Dermis microvascular lymphatic vessel endothelial cell (primary cell): ENCODE results near the gene DNAJC16. TPM values are rescaled to one million over a fixed set of nuclear protein-coding genes. Genes with fewer than 3 reads are reported as not detected.

Source experiments
- DNase-seq, 2 donors: peaks; one replicate each; pipeline versions ENCODE4 v3.0.0 to v3.0.0-alpha.2; 2010; ENCODE audit warnings: low read depth in 2 of 2
- total RNA-seq: library from RNA; depleted of rRNA; stranded (reverse); fragments of >200 nt; gene quantifications from 2 replicates; pipeline ENCODE4 v1.2.1, GENCODE V29; 2014

The DNAJC16 gene
- total RNA-seq, 1 donor from 2014 or later = 9.1 TPM

DNA sequence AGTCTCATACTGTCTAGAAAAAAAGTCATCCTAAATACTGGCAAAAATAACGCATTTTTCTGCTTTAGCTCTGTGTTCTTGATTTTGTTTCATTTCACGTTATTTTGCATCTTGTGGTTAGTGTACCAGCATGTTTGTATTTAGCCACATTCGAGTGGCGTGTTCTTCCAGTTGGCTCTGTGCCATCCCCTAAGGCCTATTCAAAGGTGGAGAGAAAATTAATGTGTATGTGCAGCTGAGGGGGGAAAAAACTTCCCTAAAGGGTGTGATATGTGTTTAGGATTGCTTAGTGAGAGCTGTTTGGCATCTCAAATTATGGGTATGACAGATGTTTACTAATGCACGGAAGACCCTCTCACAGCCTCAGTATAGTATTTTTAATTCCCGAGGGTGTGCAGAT, 12.1 kb downstream of the DNAJC16 start:
- DNase-seq = no peak

GRCh38 chr1:15540186-15540585, 13.5 kb downstream of the DNAJC16 start:
- DNase-seq = no peak

DNA sequence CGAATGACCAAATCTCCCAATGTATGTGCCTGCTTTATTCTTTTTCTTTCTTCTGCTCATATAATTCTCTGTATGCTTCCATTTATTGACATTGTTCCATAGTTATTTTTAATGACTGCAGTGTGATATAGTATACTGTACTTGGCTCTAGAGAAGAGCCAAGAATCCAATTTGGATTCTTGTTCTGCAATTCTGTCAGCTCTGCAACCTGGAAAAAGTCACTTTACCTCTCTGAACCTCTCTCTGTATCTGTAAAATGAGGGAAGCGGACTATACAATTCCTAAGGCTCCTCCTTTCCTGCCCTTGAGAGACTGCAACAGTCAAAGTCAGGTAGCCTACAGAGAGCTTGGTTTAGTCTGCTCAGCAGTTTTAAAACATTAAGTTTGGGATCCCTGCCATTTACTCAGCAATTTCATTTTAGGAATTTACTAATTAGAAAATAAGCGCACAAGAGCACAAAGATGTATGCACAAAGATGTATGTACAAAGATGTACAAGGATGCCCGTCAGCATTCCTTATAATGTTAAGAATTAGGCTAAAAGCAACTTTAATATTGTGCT, 14.7 kb downstream of the DNAJC16 start:
- DNase-seq = no peak

DNA sequence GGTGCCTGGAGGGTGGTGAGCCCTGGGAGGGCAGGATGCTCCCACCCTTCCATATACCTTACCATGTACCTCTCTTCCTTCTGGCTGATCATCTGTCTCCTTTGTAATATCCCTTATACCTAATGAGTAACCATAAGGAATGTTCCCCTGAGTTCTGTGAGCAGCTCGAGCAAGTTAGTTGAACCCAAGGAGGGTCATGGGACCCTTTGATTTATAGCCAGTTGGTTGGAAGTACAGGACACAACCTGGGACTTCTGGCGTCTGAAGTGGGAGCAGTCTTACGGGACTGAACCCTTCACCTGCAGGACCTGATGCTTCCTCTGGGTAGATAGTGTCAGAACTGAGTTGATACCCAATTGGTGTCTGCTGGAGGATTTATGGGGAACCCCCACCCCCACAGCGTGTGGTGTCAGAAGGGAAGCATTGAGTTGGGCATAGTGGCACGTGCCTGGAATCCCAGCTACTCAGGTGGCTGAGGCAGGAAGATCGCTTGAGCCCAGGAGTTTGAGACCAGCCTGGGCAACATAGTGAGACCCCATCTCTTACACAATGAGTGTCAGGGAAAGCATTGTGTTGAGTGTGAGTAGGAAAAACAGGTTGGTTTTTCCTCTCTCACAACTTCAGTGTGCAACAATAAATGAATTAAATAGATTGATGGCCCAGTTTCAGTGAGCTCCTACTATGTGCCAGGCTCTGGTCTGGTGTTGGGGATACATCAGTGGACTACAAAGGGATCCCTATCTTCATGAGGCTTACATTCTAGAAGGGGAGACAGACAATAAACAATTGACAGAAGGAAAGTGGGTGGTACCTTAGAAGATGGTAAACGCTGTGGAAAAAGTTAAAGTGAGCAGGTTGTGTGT, 16.0 kb downstream of the DNAJC16 start:
- DNase-seq = no peak

DNA sequence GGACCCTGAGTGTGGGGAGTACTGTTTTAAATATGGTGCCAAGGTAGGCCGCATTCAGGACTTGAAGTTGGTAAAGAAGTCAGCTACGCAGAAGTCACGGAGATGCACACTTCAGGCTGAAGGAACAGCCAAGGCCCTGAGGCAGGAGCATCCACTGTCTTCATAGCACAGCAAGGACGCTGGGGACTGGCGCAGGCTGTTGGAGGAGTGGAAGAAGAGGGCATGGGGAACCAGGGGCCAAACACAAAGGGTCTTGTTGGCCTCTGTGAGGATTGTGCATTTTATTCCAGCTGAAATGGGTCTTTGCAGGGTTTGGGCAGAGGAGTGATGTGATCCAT, 16.6 kb downstream of the DNAJC16 start:
- DNase-seq = no peak

- peak in 1 of 2 donors; percentile 71 for DNase-seq
Observed at GRCh38 chr1:15543589-15544568, 17.2 kb downstream of the DNAJC16 start.

GRCh38 chr1:15546641-15547040, 20.0 kb downstream of the DNAJC16 start:
- no peak for DNase-seq

DNA sequence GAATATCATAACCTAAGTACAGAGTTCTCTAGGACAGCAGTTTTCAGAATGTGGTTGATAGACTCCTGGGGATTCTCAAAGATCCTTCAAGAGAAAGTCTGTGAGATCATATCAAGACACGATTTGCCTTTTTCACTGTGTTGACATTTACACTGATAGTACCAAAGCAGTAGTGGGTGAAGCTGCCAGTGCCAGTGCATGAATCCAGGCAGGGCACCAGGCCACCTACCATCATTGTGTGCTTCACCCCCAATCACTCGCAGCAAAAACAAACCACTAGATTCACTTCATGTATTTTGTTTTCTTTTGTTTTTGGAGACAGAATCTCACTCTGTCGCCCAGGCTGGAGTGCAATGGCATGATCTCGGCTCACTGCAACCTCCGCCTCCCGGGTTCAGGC, 23.9 kb downstream of the DNAJC16 start:
- no peak for DNase-seq

GRCh38 chr1:15557008-15557407, 30.4 kb downstream of the DNAJC16 start:
- DNase-seq = no peak

GRCh38 chr1:15557594-15557993, 30.9 kb downstream of the DNAJC16 start:
- no peak for DNase-seq

DNA sequence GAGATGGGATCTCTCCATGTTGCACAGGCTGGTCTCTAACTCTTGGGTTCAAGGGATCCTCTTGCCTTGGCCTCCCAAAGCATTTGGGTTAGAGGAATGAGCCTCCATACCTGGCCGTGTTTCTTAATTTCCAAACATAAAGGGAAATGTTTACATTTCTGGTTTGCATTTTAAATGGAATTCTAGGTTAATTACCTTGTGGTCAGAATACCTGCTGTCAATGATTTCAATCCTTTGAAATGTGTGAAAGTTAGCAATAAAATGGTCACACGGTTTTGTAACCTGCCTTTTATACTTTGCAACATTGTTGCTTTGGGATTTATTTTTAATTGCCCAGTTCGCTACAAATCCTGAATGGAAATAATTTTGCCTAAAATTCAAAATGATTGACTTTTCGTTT, 31.9 kb downstream of the DNAJC16 start:
- DNase-seq = no peak

DNA sequence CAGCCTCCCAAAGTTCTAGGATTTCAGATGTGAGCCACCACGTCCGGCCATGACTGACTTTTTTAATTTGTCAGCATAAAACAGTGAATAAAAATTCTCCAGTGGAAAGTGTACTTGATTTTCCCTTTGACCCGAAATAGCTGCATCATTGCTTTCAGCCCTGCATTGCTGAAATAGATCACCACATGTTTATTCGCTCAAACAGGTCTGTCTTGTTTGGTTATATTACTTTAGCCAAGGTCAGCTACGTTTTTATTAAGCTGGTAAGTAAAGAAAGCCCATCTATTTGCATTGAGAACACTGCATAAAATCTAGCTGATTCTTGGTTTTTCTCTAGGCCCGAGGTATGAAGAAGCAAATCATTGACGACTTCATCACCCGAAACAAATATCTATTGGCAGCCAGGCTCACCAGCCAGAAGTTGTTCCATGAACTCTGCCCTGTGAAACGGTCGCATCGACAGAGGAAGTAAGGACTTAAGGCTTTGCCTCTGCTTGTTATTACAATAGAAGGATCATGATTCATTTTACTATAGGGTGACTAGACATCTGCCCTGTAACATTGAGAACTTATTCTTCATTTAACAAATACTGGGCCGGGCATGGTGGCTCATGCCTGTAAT, 32.7 kb downstream of the DNAJC16 start:
- no peak for DNase-seq

DNA sequence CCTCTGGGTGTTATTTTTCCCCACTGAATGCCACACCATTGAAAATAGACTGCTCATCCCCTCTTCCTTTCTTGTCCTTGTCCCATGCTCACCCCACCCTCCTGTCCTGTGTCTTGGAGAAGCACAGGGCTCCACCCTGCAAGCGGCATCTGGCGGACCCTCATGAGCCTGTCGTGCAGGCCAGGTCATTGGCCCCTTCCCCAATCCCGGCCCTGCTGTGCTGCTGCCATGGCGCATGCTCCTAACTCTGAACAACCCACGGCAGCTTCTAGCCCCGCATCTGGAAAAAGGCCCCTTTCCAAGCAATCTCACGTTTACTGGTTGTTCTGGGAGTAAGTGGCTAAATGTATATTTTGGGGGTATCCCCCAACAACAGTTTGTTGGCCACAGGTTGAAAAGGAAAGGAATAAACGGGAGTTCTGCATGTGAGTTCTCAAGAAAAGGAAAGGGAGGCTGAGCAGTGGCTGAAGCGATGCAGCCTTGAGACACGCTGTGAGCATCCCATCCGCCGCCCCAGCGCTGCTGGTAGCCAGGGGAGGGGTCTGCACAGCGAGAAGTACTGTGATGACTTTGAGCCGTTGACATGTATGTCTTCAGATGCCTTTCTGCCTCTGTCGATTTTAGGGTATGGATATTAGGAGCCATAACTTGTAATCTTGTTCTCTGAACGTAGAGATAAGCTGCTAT, 41.9 kb downstream of the DNAJC16 start:
- no peak for DNase-seq

- no peak for DNase-seq
Observed at GRCh38 chr1:15570861-15571260, 44.2 kb downstream of the DNAJC16 start.

DNA sequence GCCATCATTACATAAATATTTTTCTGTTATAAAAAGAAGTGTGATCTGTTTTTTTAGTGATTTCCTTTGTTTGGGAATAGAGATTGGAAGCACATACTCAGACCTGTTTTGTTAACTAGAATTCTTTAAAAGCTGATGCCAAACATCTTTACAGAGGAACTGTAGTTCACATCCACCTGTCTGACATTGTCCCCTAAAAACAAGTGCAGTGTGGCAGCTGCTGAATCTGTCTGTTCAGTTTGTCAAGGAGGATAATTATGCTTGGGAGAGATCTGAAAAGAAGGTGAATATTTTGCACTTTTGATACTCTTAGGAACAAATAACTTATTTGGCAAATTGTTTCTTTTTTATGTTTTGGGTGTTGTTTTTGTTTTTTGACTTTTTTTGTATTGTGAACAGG, 44.6 kb downstream of the DNAJC16 start:
- DNase-seq = no peak

DNA sequence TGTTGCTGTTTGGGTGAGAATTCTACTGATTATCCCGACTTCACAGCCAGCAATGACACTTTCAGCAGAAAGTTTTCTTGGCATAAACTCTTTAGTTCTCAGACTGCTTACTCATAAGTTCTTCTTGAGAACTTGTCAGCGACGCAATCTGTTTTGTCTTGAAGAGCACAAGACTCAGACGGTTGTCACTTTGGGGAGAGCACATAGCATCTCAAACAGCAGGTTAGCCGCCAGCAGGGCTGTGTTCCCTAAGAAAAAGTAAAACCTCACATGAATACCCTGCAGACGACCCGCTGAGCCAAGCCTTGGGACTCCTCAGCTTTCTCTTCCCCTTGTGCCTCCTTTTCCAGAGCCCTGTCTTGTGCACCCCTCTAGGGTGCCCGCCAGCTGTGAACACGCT, 46.8 kb downstream of the DNAJC16 start:
- DNase-seq = no peak

DNA sequence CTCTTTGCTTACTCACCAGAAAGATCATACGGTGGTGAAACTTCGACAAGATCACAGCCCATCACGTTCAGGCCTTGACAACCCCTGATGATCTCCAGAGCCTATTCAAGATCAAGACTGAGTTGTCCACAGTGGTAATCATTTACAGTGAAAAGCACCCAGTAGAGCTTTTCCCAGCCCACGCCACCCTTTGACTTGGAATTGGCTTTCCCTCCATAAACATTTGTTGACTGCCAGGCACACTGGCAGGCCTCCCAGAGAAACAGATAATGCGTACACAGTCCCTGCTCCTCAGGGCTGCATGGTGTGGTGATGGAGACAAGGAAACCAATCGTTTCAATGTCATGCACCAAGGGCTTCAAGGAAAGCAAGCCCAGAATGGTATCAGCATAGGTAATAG, 48.1 kb downstream of the DNAJC16 start:
- DNase-seq = no peak

- no peak for DNase-seq
Observed at GRCh38 chr1:15575549-15576150, 49.0 kb downstream of the DNAJC16 start.

DNA sequence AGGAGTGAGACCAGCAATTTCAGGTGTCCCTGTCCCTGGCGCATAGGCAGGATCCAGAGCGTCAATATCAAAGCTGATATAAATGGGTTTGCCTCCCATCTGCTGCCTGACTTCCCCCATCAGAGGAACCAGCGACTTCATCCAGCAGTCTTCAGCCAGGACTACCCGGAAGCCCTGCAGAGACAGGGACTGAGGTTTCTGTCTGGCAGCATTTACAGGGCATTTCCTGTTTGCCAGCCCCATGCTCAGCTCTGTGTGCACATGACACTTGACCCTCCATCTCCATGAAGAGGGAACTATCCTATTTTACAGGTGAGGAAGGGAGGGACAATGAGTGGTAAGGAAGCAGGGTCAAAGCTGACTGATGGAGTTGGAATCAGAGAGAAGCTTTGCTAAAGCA, 51.0 kb downstream of the DNAJC16 start:
- DNase-seq = peak in 1 of 2 donors; percentile 14

DNA sequence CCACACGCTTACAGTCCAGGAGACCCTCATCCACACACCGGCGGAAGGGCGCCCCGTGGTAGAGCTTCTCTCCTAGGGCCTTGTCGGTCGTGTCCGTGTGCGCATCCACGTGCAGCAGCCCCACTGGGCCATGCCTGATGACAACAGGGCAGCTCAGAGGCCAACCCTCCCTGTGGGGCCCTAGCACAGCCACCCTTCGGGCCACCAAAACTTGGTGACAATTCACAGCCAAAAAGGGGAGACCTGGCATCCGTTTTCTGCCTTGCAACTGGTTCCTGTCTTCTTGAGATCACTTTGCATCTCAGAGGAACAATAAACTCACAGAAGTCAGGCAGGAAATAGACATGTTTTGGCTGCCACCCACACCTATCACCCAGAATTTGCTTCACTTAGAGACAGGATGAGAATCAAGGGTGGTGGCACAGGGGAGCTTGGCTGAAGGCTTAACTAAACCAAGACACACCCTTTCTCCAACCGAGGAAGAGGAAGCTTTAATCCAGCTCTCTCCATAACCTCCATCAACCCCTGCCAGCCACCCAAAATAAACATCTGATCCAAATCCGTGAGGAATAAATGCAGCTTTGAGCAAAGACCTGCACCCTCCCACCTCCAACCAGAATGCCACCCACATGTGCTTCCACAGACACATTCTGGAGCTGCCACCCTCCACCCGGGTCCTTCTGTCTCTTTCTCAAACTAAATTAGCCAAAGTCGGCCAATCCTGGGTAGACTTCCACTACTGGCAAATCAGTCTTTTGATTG, 52.5 kb downstream of the DNAJC16 start:
- no peak for DNase-seq
